Activated CD4-positive, alpha-beta T cell treated with anti-CD3 and anti-CD28 coated beads, Interleukin-2, amount 10 ng/mL, durations not matched to agents 7 days and 5 days (primary cell): ENCODE results near the gene RAB37. TPM values are rescaled to one million over a fixed set of nuclear protein-coding genes. Genes with fewer than 3 reads are reported as not detected.
A peak's percentile ranks its signal among the peaks of the same experiment; 100 is the strongest.

Experiments used
- CTCF ChIA-PET: fragments of 350-600 bp; sonication (Branson Sonifier 250); formaldehyde crosslinking; loops from one replicate; lab custom pipeline; 2021; ENCODE audit warnings: antibody characterized with exemption; lab: Charles Lee
- POLR2A ChIA-PET: fragments of 350-600 bp; sonication (Branson Sonifier 250); formaldehyde crosslinking; loops from one replicate; lab custom pipeline; 2021; ENCODE audit warnings: antibody characterized with exemption; lab: Charles Lee
- DNase-seq: peaks from one replicate; pipeline ENCODE4 v3.0.0-alpha.2; 2020
- H3K27ac Mint-ChIP-seq: one replicate; pipeline ENCODE4 v1.8.0; 2021; ENCODE audit warnings: mild to moderate bottlenecking, moderate library complexity, mixed read lengths
- H3K27me3 Mint-ChIP-seq: one replicate; pipeline ENCODE4 v1.8.0; 2021; ENCODE audit warnings: mixed read lengths
- H3K36me3 Mint-ChIP-seq: one replicate; pipeline ENCODE4 v1.8.0; 2021; ENCODE audit warnings: low read depth, mixed read lengths
- H3K4me1 Mint-ChIP-seq: one replicate; pipeline ENCODE4 v1.8.0; 2021; ENCODE audit warnings: mixed read lengths
- H3K4me3 Mint-ChIP-seq: one replicate; pipeline ENCODE4 v1.8.0; 2021; ENCODE audit warnings: mild to moderate bottlenecking, moderate library complexity, mixed read lengths
- H3K9me3 Mint-ChIP-seq: one replicate; pipeline ENCODE4 v1.8.0; 2021; ENCODE audit warnings: mixed read lengths
- total RNA-seq, 2 experiments: library from RNA; stranded (reverse); gene quantifications; one replicate each; pipeline ENCODE4 v1.2.3, GENCODE V29; 2021

Gene RAB37
- total RNA-seq, 2 experiments from 2014 or later, result 28.2 to 30.4 TPM

GRCh38 chr17:74729866-74730265 lies 7.2 kb upstream of the RAB37 start:
- H3K9me3 Mint-ChIP-seq, result no peaks in the 10 kb centered on the region
- CTCF ChIA-PET, result interaction anchor here (1.1 kb wide), 1 partner anchor 9 kb away, joined by 3 read pairs; no protein-coding TSS in a partner anchor
- H3K27ac Mint-ChIP-seq, result no peak overlapping the region

GRCh38 chr17:74730491-74731346 lies 6.3 kb upstream of the RAB37 start:
- DNase-seq, result peak; percentile 66
- H3K27ac Mint-ChIP-seq, result peak overlapping the region; percentile 11
- H3K4me1 Mint-ChIP-seq, result peaks cover 20% of the 10 kb centered on the region
- CTCF ChIA-PET, result interaction anchor here (0.6 kb wide), 1 partner anchor 230 kb away, joined by 6 read pairs; no protein-coding TSS in a partner anchor
- no peaks in the 10 kb centered on the region for H3K9me3 Mint-ChIP-seq
- peaks cover 14% of the 10 kb centered on the region for H3K27me3 Mint-ChIP-seq
- H3K4me3 Mint-ChIP-seq, result no peak overlapping the region
- POLR2A ChIA-PET, result no interaction called here
- H3K36me3 Mint-ChIP-seq, result no peaks in the 10 kb centered on the region

More at GRCh38 chr17:74729866-74730265, 7.2 kb upstream of the RAB37 start:
- no peaks in the 10 kb centered on the region for H3K36me3 Mint-ChIP-seq
- no peak overlapping the region for H3K4me3 Mint-ChIP-seq
- POLR2A ChIA-PET, result no interaction called here
- H3K27me3 Mint-ChIP-seq, result peaks cover 8% of the 10 kb centered on the region
- no peak for DNase-seq
- H3K4me1 Mint-ChIP-seq, result peaks cover 17% of the 10 kb centered on the region

- POLR2A ChIA-PET, result no interaction called here
- H3K9me3 Mint-ChIP-seq, result no peaks in the 10 kb centered on the region
- no peak overlapping the region for H3K27ac Mint-ChIP-seq
- no peak for DNase-seq
- no peaks in the 10 kb centered on the region for H3K36me3 Mint-ChIP-seq
- CTCF ChIA-PET, result interaction anchor here (0.6 kb wide), 1 partner anchor 230 kb away, joined by 6 read pairs; no protein-coding TSS in a partner anchor
- H3K4me3 Mint-ChIP-seq, result no peak overlapping the region
- peaks cover 25% of the 10 kb centered on the region for H3K4me1 Mint-ChIP-seq
- peaks cover 16% of the 10 kb centered on the region for H3K27me3 Mint-ChIP-seq
These were observed 5.8 kb upstream of the RAB37 start for GRCh38 chr17:74731347-74731605.

- H3K4me3 Mint-ChIP-seq, result no peak overlapping the region
- peaks cover 18% of the 10 kb centered on the region for H3K27me3 Mint-ChIP-seq
- H3K4me1 Mint-ChIP-seq, result peaks cover 28% of the 10 kb centered on the region
- ChIA-PET POLR2A (no interaction called here), CTCF (interaction anchor here (0.6 to 0.9 kb wide), 2 partner anchors 74 to 1246 kb away, joined by 3 read pairs; no protein-coding TSS in a partner anchor)
- DNase-seq, result no peak
- H3K27ac Mint-ChIP-seq, result no peak overlapping the region
- no peaks in the 10 kb centered on the region for H3K9me3 Mint-ChIP-seq
- H3K36me3 Mint-ChIP-seq, result peaks cover 3% of the 10 kb centered on the region
These were observed 4.8 kb upstream of the RAB37 start for GRCh38 chr17:74732042-74732867.

GRCh38 chr17:74733365-74734122 lies 3.5 kb upstream of the RAB37 start:
- peaks cover 18% of the 10 kb centered on the region for H3K27me3 Mint-ChIP-seq
- ChIA-PET POLR2A (no interaction called here), CTCF (no interaction called here)
- peaks cover 40% of the 10 kb centered on the region for H3K4me1 Mint-ChIP-seq
- no peak for DNase-seq
- no peak overlapping the region for H3K4me3 Mint-ChIP-seq
- no peaks in the 10 kb centered on the region for H3K9me3 Mint-ChIP-seq
- peaks cover 4% of the 10 kb centered on the region for H3K36me3 Mint-ChIP-seq
- no peak overlapping the region for H3K27ac Mint-ChIP-seq

GRCh38 chr17:74734256-74734655 lies 2.8 kb upstream of the RAB37 start:
- ChIA-PET CTCF (interaction anchor here (0.7 kb wide), 1 partner anchor 10 kb away, joined by 4 read pairs; no protein-coding TSS in a partner anchor), POLR2A (no interaction called here)
- Mint-ChIP-seq H3K9me3 (no peaks in the 10 kb centered on the region), H3K4me3 (no peak overlapping the region), H3K36me3 (peaks cover 7% of the 10 kb centered on the region), H3K27ac (no peak overlapping the region), H3K27me3 (peaks cover 18% of the 10 kb centered on the region), H3K4me1 (peaks cover 47% of the 10 kb centered on the region)
- DNase-seq, result no peak

GRCh38 chr17:74737299-74738050 lies 419 bp downstream of the RAB37 start:
- peak overlapping the region; percentile 91 for H3K27ac Mint-ChIP-seq
- ChIA-PET POLR2A (interaction anchor here (3.0 kb wide), 1 partner anchor 80 kb away, joined by 13 read pairs; no protein-coding TSS in a partner anchor), CTCF (interaction anchor here (0.7 to 4.2 kb wide), 19 partner anchors 9 to 369 kb away, joined by 3 to 58 read pairs (median 5); partner anchors contain the start of genes FDXR and NAT9)
- peak overlapping the region; percentile 83 for H3K4me3 Mint-ChIP-seq
- peak; percentile 58 for DNase-seq
- peaks cover 62% of the 10 kb centered on the region for H3K4me1 Mint-ChIP-seq
- peaks cover 13% of the 10 kb centered on the region for H3K36me3 Mint-ChIP-seq
- peaks cover 18% of the 10 kb centered on the region for H3K27me3 Mint-ChIP-seq
- H3K9me3 Mint-ChIP-seq, result no peaks in the 10 kb centered on the region

- peaks cover 18% of the 10 kb centered on the region for H3K27me3 Mint-ChIP-seq
- peak overlapping the region; percentile 83 for H3K4me3 Mint-ChIP-seq
- H3K36me3 Mint-ChIP-seq, result peaks cover 13% of the 10 kb centered on the region
- no peaks in the 10 kb centered on the region for H3K9me3 Mint-ChIP-seq
- ChIA-PET CTCF (interaction anchor here (0.5 to 4.2 kb wide), 25 partner anchors 8 to 558 kb away, joined by 3 to 58 read pairs (median 5); partner anchors contain the start of genes FDXR and NAT9), POLR2A (interaction anchor here (3.0 kb wide), 1 partner anchor 81 kb away, joined by 13 read pairs; no protein-coding TSS in a partner anchor)
- H3K4me1 Mint-ChIP-seq, result peaks cover 71% of the 10 kb centered on the region
- DNase-seq, result peak; percentile 87
- H3K27ac Mint-ChIP-seq, result peak overlapping the region; percentile 91
These were observed 1.3 kb downstream of the RAB37 start for GRCh38 chr17:74738051-74738996.

- Mint-ChIP-seq H3K27me3 (peaks cover 16% of the 10 kb centered on the region), H3K9me3 (peaks cover 4% of the 10 kb centered on the region), H3K4me3 (peak overlapping the region; percentile 83), H3K36me3 (peaks cover 19% of the 10 kb centered on the region), H3K4me1 (peaks cover 81% of the 10 kb centered on the region), H3K27ac (peak overlapping the region; percentile 91)
- POLR2A ChIA-PET, result no interaction called here
- peak; percentile 39 for DNase-seq
- CTCF ChIA-PET, result interaction anchor here (0.7 to 4.2 kb wide), 8 partner anchors 19 to 359 kb away, joined by 3 to 58 read pairs (median 6); partner anchors contain the start of gene NAT9
These were observed 2.3 kb downstream of the RAB37 start for GRCh38 chr17:74739227-74739831.

- peaks cover 87% of the 10 kb centered on the region for H3K4me1 Mint-ChIP-seq
- ChIA-PET CTCF (interaction anchor here (1.0 to 2.7 kb wide), 2 partner anchors 31 to 88 kb away, joined by 3 to 11 read pairs; no protein-coding TSS in a partner anchor), POLR2A (no interaction called here)
- H3K4me3 Mint-ChIP-seq, result peak overlapping the region; percentile 25
- peaks cover 7% of the 10 kb centered on the region for H3K27me3 Mint-ChIP-seq
- DNase-seq, result no peak
- peak overlapping the region; percentile 96 for H3K27ac Mint-ChIP-seq
- H3K9me3 Mint-ChIP-seq, result peaks cover 4% of the 10 kb centered on the region
- peaks cover 19% of the 10 kb centered on the region for H3K36me3 Mint-ChIP-seq
These were observed 3.1 kb downstream of the RAB37 start for GRCh38 chr17:74740173-74740572.
